SK-N-SH treated with all-trans-retinoic acid at 6 μM for 48 hours (cell line): Measurements from ENCODE around the gene KIAA1671.

Source experiments
- ARNTL ChIP-seq: fragments of 450-650 bp; formaldehyde crosslinking; IDR thresholded peaks from 2 replicates; pipeline ENCODE4 v1.5.0; 2020; ENCODE audit warnings: low read depth, mild to moderate bottlenecking, moderate library complexity, borderline replicate concordance
- OSR1 ChIP-seq: fragments of 250-450 bp; sonication (Bioruptor Pico); IDR thresholded peaks from 2 replicates; pipeline ENCODE4 v1.8.0; 2022; ENCODE audit warnings: moderate library complexity, mild to moderate bottlenecking, inconsistent platforms
- TF ChIP-seq, protein P1 (sequence below): fragments of 250-450 bp; sonication (Bioruptor Pico); IDR thresholded peaks from 2 replicates; pipeline ENCODE4 v1.8.0; 2021; ENCODE audit warnings: low read depth, mild to moderate bottlenecking, moderate library complexity, borderline replicate concordance
- TF ChIP-seq, protein P2 (sequence below): fragments of 250-450 bp; sonication (Bioruptor Pico); IDR thresholded peaks from 2 replicates; pipeline ENCODE4 v1.8.0; 2020; ENCODE audit warnings: mild to moderate bottlenecking, moderate library complexity, borderline replicate concordance

DNA sequence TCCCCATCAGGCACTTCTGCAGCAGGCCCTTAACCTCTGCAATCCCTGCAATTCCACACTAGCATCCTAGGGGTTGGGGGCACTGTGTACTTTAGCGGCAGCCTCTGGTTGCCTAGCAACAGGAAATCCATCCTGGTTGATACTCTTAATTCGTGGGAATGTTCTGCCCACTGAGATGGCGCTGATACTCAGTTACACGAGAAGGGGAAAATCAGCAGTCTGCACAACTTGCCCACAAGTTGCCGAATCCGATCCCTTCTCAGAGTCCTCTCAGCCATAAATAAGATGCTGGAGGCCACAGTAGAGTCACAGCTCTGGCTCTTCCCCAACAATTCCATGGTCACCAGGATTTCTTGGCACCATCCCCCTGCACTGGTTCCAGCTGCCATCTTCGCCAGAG, 189.6 kb downstream of the KIAA1671 start:
- TF ChIP-seq OSR1 (CRISPR knock-in tag) (no peak), ARNTL (no peak)
- TF ChIP-seq, protein P1, sequence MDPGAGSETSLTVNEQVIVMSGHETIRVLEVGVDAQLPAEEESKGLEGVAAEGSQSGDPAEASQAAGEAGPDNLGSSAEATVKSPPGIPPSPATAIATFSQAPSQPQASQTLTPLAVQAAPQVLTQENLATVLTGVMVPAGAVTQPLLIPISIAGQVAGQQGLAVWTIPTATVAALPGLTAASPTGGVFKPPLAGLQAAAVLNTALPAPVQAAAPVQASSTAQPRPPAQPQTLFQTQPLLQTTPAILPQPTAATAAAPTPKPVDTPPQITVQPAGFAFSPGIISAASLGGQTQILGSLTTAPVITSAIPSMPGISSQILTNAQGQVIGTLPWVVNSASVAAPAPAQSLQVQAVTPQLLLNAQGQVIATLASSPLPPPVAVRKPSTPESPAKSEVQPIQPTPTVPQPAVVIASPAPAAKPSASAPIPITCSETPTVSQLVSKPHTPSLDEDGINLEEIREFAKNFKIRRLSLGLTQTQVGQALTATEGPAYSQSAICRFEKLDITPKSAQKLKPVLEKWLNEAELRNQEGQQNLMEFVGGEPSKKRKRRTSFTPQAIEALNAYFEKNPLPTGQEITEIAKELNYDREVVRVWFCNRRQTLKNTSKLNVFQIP (CRISPR knock-in tag), result no peak
- TF ChIP-seq, protein P2, sequence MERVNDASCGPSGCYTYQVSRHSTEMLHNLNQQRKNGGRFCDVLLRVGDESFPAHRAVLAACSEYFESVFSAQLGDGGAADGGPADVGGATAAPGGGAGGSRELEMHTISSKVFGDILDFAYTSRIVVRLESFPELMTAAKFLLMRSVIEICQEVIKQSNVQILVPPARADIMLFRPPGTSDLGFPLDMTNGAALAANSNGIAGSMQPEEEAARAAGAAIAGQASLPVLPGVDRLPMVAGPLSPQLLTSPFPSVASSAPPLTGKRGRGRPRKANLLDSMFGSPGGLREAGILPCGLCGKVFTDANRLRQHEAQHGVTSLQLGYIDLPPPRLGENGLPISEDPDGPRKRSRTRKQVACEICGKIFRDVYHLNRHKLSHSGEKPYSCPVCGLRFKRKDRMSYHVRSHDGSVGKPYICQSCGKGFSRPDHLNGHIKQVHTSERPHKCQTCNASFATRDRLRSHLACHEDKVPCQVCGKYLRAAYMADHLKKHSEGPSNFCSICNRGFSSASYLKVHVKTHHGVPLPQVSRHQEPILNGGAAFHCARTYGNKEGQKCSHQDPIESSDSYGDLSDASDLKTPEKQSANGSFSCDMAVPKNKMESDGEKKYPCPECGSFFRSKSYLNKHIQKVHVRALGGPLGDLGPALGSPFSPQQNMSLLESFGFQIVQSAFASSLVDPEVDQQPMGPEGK (CRISPR knock-in tag), result no peak
